Right lobe of liver (tissue), 4 donors: ENCODE measurements around the gene SDF4.

Source experiments
- POLR2A ChIP-seq: fragments of 450-650 bp; IDR thresholded peaks from one replicate; pipeline ENCODE4 v1.6.1; 2017; ENCODE audit warnings: antibody characterized with exemption, mild to moderate bottlenecking
- TF ChIP-seq, protein P1 (sequence below), 4 donors: fragments of 200-600 bp in 3 of 4; fragments of 450-650 bp in 1 of 4; IDR thresholded peaks; one replicate each; pipeline versions ENCODE4 v1.5.1 to v1.8.0; 2016 to 2022; ENCODE audit warnings: antibody characterized with exemption in 4 of 4, mild to moderate bottlenecking in 2 of 4
- donor health status: DM: no; HTN: no; CAD: no.
- donor health status: DM: no; HTN: no; CAD: no.
- donor health status: DM: no; HTN: yes; CAD: no.

DNA sequence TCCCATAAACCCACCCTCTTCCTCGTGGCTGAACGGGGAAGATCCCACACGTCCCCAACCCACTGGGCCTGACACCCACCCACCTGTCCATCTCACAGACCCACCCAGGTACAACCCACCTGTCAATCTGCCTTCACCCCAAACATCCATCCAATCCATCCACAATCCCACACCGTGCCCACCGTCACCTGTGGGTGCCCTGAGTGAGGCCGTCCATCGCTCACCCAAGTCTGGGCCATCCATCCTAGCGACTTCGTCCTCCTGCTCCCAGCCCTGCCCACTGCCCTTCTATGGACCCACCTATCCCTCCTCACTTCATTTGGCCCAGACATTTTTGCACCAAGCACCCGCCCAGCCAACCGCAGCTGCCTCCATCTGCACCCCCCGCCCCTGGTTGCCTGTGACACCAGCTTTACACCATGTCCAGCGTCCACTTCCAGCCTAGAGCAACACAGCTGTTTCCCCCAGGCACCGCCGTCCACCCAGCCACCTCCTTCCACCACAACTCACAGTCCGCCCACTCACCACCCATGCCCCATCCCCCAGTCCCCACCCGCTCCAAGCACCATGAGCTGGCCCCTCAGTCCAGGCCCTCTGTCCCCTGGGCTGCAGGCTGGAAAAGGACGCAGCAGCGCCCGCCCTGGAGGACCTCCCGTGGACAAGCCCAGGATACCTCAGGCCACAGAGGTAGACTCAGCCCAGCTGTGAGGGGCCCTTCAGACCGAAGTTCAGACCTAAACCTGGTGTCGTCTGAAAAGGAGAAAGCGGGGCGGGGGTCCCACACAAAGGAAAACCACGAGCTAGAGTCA, 50.5 kb downstream of the SDF4 start:
- TF ChIP-seq, protein P1, sequence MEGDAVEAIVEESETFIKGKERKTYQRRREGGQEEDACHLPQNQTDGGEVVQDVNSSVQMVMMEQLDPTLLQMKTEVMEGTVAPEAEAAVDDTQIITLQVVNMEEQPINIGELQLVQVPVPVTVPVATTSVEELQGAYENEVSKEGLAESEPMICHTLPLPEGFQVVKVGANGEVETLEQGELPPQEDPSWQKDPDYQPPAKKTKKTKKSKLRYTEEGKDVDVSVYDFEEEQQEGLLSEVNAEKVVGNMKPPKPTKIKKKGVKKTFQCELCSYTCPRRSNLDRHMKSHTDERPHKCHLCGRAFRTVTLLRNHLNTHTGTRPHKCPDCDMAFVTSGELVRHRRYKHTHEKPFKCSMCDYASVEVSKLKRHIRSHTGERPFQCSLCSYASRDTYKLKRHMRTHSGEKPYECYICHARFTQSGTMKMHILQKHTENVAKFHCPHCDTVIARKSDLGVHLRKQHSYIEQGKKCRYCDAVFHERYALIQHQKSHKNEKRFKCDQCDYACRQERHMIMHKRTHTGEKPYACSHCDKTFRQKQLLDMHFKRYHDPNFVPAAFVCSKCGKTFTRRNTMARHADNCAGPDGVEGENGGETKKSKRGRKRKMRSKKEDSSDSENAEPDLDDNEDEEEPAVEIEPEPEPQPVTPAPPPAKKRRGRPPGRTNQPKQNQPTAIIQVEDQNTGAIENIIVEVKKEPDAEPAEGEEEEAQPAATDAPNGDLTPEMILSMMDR (IDR thresholded peaks at IDR 0.05), result no peak
- no peak for TF ChIP-seq POLR2A
